Lower leg skin (tissue), 4 donors: ENCODE data around the gene OLFM2. TPM values are rescaled to one million over a fixed set of nuclear protein-coding genes. Genes with fewer than 3 reads are reported as not detected.

Experiments used
- DNase-seq, 2 donors: peaks; one replicate each; pipeline ENCODE4 v3.0.0-alpha.2; 2019; ENCODE audit warnings: low spot score in 2 of 2
- H3K4me3 ChIP-seq: fragments of 200-600 bp; sonication (generic); 2 replicates; pipeline ENCODE4 v1.5.1; 2017; ENCODE audit warnings: mild to moderate bottlenecking, low read depth; ENCODE audit not compliant: poor library complexity, severe bottlenecking
- CTCF ChIP-seq, 3 donors: fragments of 450-650 bp; IDR thresholded peaks; one replicate each; pipeline ENCODE4 v1.5.1; 2016; ENCODE audit warnings: antibody characterized with exemption in 3 of 3, mild to moderate bottlenecking in 3 of 3, moderate library complexity in 2 of 3
- POLR2A ChIP-seq, 2 donors: fragments of 450-650 bp; IDR thresholded peaks; one replicate each; pipeline ENCODE4 v1.6.1; 2016 to 2017; ENCODE audit warnings: antibody characterized with exemption in 2 of 2, mild to moderate bottlenecking in 1 of 2, moderate library complexity in 1 of 2
- WGBS, 2 donors: methylation state at CpG; one replicate each; pipeline ENCODE4 v1.1.5; 2018; 5-methylcytosine and 5-hydroxymethylcytosine counted together
- intact Hi-C: fragments of 100-400 bp; cut with DNase I; formaldehyde crosslinking; loops from one replicate; pipeline ENCODE4 v1.15.0; 2023; ENCODE audit warnings: low total_unique reads
- total RNA-seq, 4 donors: library from RNA; depleted of rRNA; stranded (reverse); fragments of >200 nt; gene quantifications; one replicate each; pipeline ENCODE4 v1.1.0, GENCODE V29; 2016

The OLFM2 gene
- total RNA-seq, 4 donors from 2014 or later: 94.8 to 157 (median 112) TPM

GRCh38 chr19:9914315-9915207 is 21.8 kb downstream of the OLFM2 start:
- 0 to 1% methylated on average over 23 to 46 of the region's 65 CpGs for WGBS, 2 donors
- DNase-seq: peak; percentile 58 to 93
- TF ChIP-seq CTCF (IDR thresholded peaks at IDR 0.05): no peak
- no peak for TF ChIP-seq POLR2A (IDR thresholded peaks at IDR 0.05)
- H3K4me3 ChIP-seq: peak overlapping the region; percentile 13
- intact Hi-C loops: no loop called here

- intact Hi-C loops: no loop called here
- TF ChIP-seq POLR2A (IDR thresholded peaks at IDR 0.05) (no peak), CTCF (IDR thresholded peaks at IDR 0.05) (no peak)
- peak overlapping the region; percentile 13 for H3K4me3 ChIP-seq
- WGBS, 2 donors: 1% methylated on average over 18 of the region's 27 CpGs; no CpG with 5 or more reads in 1 of the 2 donors
- no peak for DNase-seq
Measured at GRCh38 chr19:9914001-9914314, 22.4 kb downstream of the OLFM2 start.

GRCh38 chr19:9913237-9914000 is 22.9 kb downstream of the OLFM2 start:
- H3K4me3 ChIP-seq: peak overlapping the region; percentile 7
- no peak for DNase-seq
- 10 to 11% methylated on average over 2 to 31 of the region's 95 CpGs for WGBS, 2 donors
- intact Hi-C loops: no loop called here
- TF ChIP-seq POLR2A (IDR thresholded peaks at IDR 0.05) (no peak), CTCF (IDR thresholded peaks at IDR 0.05) (no peak)

GRCh38 chr19:9912551-9913236 is 23.6 kb downstream of the OLFM2 start:
- 39 to 46% methylated on average over 24 of the region's 24 CpGs for WGBS, 2 donors
- TF ChIP-seq POLR2A (IDR thresholded peaks at IDR 0.05): no peak
- TF ChIP-seq CTCF (IDR thresholded peaks at IDR 0.05): no peak
- H3K4me3 ChIP-seq: no peak overlapping the region
- intact Hi-C loops: no loop called here
- DNase-seq: no peak

- 41 to 44% methylated on average over 6 of the region's 6 CpGs for WGBS, 2 donors
- H3K4me3 ChIP-seq: no peak overlapping the region
- intact Hi-C loops: no loop called here
- no peak for TF ChIP-seq CTCF (IDR thresholded peaks at IDR 0.05)
- no peak for TF ChIP-seq POLR2A (IDR thresholded peaks at IDR 0.05)
- DNase-seq: no peak
Measured at GRCh38 chr19:9911524-9912185, 24.7 kb downstream of the OLFM2 start.
